Measurements from ENCODE around the gene NAPG.
A peak's percentile ranks its signal among the peaks of the same experiment; 100 is the strongest.

NAPG gene

DNA sequence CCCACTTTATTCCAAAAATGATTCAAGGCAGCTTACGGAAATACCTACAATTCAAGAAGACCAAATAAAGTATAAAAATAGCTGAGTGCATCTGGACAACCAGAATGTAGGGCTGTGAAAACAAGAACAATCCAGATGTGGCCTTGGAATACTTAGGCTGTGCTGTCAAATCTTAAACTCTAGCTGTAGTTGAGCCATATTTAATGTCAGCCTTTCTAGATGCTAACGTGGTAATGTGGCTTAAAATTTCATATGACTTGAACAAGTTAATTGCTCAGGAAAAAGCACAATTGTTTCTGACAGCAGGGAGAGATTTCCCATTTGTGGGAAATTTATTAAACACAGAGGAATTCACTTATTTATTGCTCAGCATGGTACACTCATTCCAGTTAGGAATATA, 14.6 kb upstream of the NAPG start:
- H3K4me1 ChIP-seq (ENCODE audit: control extremely low read depth in 1 of 4, control insufficient read depth in 4 of 4, insufficient read depth in 4 of 4, low read length in 3 of 4), result peaks cover 0 to 10% (median 4%) of the 10 kb centered on the region in 4 experiments
- peaks cover 0 to 13% (median 7%) of the 10 kb centered on the region in 5 experiments for H3K9me3 ChIP-seq (ENCODE audit: control extremely low read depth in 1 of 5, control insufficient read depth in 4 of 5, insufficient read depth in 2 of 5, low read depth in 1 of 5, low read length in 4 of 5)
- POLR2A ChIA-PET, result no interaction called here
- no peaks in the 10 kb centered on the region for H3K36me3 ChIP-seq (ENCODE audit: control insufficient read depth in 4 of 4, insufficient read depth in 4 of 4, low read length in 3 of 4)
- DNase-seq, result no peak
- CTCF ChIA-PET, result interaction anchor here (1.8 kb wide), 1 partner anchor 10 kb away, joined by 7 read pairs; no protein-coding TSS in a partner anchor
- H3K4me3 ChIP-seq (ENCODE audit: control insufficient read depth in 1 of 7, extremely low read depth in 1 of 7, insufficient read depth in 4 of 7, low read depth in 2 of 7, low read length in 6 of 7), result no peak overlapping the region
- H3K27me3 ChIP-seq (replicated peaks in 2 of 5; ENCODE audit: control insufficient read depth in 4 of 5, insufficient read depth in 5 of 5, low read length in 4 of 5), result no peaks in the 10 kb centered on the region
- H3K27ac ChIP-seq (ENCODE audit: insufficient read depth in 1 of 2, low read depth in 1 of 2, low read length in 2 of 2, poor library complexity in 1 of 2, severe bottlenecking in 2 of 2), result no peak overlapping the region
- WGBS (ENCODE audit: insufficient coverage), result 100% methylated on average over 1 of the region's 2 CpGs

GRCh38 chr18:10514082-10514481, 11.7 kb upstream of the NAPG start:
- peaks cover 0 to 16% (median 11%) of the 10 kb centered on the region in 4 experiments for H3K4me1 ChIP-seq (ENCODE audit: control extremely low read depth in 1 of 4, control insufficient read depth in 4 of 4, insufficient read depth in 4 of 4, low read length in 3 of 4)
- no peaks in the 10 kb centered on the region for H3K36me3 ChIP-seq (ENCODE audit: control insufficient read depth in 4 of 4, insufficient read depth in 4 of 4, low read length in 3 of 4)
- no peak overlapping the region for H3K4me3 ChIP-seq (ENCODE audit: control insufficient read depth in 1 of 7, extremely low read depth in 1 of 7, insufficient read depth in 4 of 7, low read depth in 2 of 7, low read length in 6 of 7)
- no peak overlapping the region for H3K27ac ChIP-seq (ENCODE audit: insufficient read depth in 1 of 2, low read depth in 1 of 2, low read length in 2 of 2, poor library complexity in 1 of 2, severe bottlenecking in 2 of 2)
- 100% methylated on average over 1 of the region's 3 CpGs for WGBS (ENCODE audit: insufficient coverage)
- ChIA-PET POLR2A (no interaction called here), CTCF (interaction anchor here (1.2 to 1.6 kb wide), 2 partner anchors 23 to 73 kb away, joined by 4 to 5 read pairs; no protein-coding TSS in a partner anchor)
- peaks cover 0 to 3% (median 0%) of the 10 kb centered on the region in 5 experiments for H3K9me3 ChIP-seq (ENCODE audit: control extremely low read depth in 1 of 5, control insufficient read depth in 4 of 5, insufficient read depth in 2 of 5, low read depth in 1 of 5, low read length in 4 of 5)
- no peaks in the 10 kb centered on the region for H3K27me3 ChIP-seq (replicated peaks in 2 of 5; ENCODE audit: control insufficient read depth in 4 of 5, insufficient read depth in 5 of 5, low read length in 4 of 5)
- no peak for DNase-seq

DNA sequence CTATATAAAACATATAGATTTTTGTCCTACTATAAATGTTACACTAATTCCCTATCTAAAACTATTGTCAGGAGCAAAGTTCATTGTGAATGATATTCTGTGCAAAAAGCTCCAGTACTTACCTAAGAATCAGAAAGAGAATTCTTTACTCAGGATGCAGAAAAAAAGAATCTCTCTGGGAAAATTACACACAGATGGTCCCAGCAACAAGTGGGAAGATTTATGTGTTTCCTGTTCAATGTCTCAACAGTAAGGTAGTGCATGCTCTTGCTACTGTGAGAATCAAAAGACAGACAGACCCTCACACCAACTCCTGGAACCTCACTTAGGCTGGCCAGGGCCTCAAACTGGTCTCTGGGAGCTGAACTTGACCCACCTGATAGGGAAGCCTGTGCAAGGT, 11.2 kb upstream of the NAPG start:
- no peak overlapping the region for H3K27ac ChIP-seq (ENCODE audit: insufficient read depth in 1 of 2, low read depth in 1 of 2, low read length in 2 of 2, poor library complexity in 1 of 2, severe bottlenecking in 2 of 2)
- no peaks in the 10 kb centered on the region for H3K36me3 ChIP-seq (ENCODE audit: control insufficient read depth in 4 of 4, insufficient read depth in 4 of 4, low read length in 3 of 4)
- H3K4me3 ChIP-seq (ENCODE audit: control insufficient read depth in 1 of 7, extremely low read depth in 1 of 7, insufficient read depth in 4 of 7, low read depth in 2 of 7, low read length in 6 of 7), result no peak overlapping the region
- no peak for DNase-seq
- no peaks in the 10 kb centered on the region for H3K27me3 ChIP-seq (replicated peaks in 2 of 5; ENCODE audit: control insufficient read depth in 4 of 5, insufficient read depth in 5 of 5, low read length in 4 of 5)
- H3K4me1 ChIP-seq (ENCODE audit: control extremely low read depth in 1 of 4, control insufficient read depth in 4 of 4, insufficient read depth in 4 of 4, low read length in 3 of 4), result peaks cover 0 to 20% (median 14%) of the 10 kb centered on the region in 4 experiments
- ChIA-PET POLR2A (no interaction called here), CTCF (interaction anchor here (1.2 to 1.8 kb wide), 4 partner anchors 24 to 543 kb away, joined by 4 to 6 read pairs (median 6); no protein-coding TSS in a partner anchor)
- H3K9me3 ChIP-seq (ENCODE audit: control extremely low read depth in 1 of 5, control insufficient read depth in 4 of 5, insufficient read depth in 2 of 5, low read depth in 1 of 5, low read length in 4 of 5), result peaks cover 0 to 3% (median 0%) of the 10 kb centered on the region in 5 experiments

DNA sequence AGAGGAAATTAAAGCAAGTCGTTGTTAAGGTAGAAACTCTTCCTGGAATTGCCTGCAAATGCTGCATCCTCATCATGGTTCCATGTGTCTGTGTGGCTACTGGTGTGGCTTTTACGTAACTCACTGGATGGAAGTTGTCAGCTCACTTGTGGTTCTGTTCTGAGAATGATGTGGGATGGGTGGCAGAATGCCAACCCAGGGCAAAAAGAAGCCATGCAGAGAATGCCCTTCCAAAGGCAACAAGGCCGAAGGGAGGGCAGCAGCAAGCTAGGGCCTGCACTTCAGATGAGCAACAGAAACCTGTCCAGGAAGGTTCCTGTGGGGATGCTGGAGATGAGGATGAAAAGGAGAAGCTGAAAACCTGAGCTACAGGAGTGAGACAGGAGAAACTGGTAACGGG, 10.4 kb upstream of the NAPG start:
- H3K27ac ChIP-seq (ENCODE audit: insufficient read depth in 1 of 2, low read depth in 1 of 2, low read length in 2 of 2, poor library complexity in 1 of 2, severe bottlenecking in 2 of 2), result no peak overlapping the region
- DNase-seq, result peak in 1 of 3 donors; percentile 25
- H3K4me1 ChIP-seq (ENCODE audit: control extremely low read depth in 1 of 4, control insufficient read depth in 4 of 4, insufficient read depth in 4 of 4, low read length in 3 of 4), result peaks cover 0 to 24% (median 15%) of the 10 kb centered on the region in 4 experiments
- 52% methylated on average over 3 of the region's 4 CpGs for WGBS (ENCODE audit: insufficient coverage)
- CTCF ChIA-PET, result interaction anchor here (1.6 to 2.5 kb wide), 5 partner anchors 10 to 544 kb away, joined by 4 to 7 read pairs (median 6); partner anchors contain the start of gene NAPG
- H3K27me3 ChIP-seq (replicated peaks in 2 of 5; ENCODE audit: control insufficient read depth in 4 of 5, insufficient read depth in 5 of 5, low read length in 4 of 5), result no peaks in the 10 kb centered on the region
- peaks cover 0 to 3% (median 0%) of the 10 kb centered on the region in 5 experiments for H3K9me3 ChIP-seq (ENCODE audit: control extremely low read depth in 1 of 5, control insufficient read depth in 4 of 5, insufficient read depth in 2 of 5, low read depth in 1 of 5, low read length in 4 of 5)
- POLR2A ChIA-PET, result no interaction called here
- no peak overlapping the region for H3K4me3 ChIP-seq (ENCODE audit: control insufficient read depth in 1 of 7, extremely low read depth in 1 of 7, insufficient read depth in 4 of 7, low read depth in 2 of 7, low read length in 6 of 7)
- H3K36me3 ChIP-seq (ENCODE audit: control insufficient read depth in 4 of 4, insufficient read depth in 4 of 4, low read length in 3 of 4), result no peaks in the 10 kb centered on the region

DNA sequence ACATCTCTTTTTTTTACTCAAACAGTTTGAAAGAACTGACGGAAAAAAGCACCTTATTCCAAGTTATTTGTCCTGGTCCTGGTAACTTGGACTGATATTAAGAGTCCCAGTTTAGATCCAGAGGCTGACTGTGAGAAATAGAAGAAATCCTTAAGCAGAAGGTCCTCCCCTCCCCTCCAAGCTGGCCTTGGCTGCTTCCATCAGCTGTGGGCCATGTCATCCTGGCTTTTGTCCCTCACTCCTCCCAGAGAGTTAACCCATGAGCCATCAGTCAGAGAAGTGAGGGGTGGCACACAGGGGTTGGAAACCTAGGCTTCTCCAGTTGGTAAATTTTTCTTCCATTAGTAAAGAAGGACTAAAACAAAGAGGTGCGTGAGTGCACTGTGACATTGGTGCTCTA, 9.7 kb upstream of the NAPG start:
- Histone ChIP-seq H3K9me3 (ENCODE audit: control extremely low read depth in 1 of 5, control insufficient read depth in 4 of 5, insufficient read depth in 2 of 5, low read depth in 1 of 5, low read length in 4 of 5) (peaks cover 0 to 3% (median 0%) of the 10 kb centered on the region in 5 experiments), H3K4me1 (ENCODE audit: control extremely low read depth in 1 of 4, control insufficient read depth in 4 of 4, insufficient read depth in 4 of 4, low read length in 3 of 4) (peaks cover 0 to 24% (median 15%) of the 10 kb centered on the region in 4 experiments), H3K27me3 (replicated peaks in 2 of 5; ENCODE audit: control insufficient read depth in 4 of 5, insufficient read depth in 5 of 5, low read length in 4 of 5) (no peaks in the 10 kb centered on the region), H3K27ac (ENCODE audit: insufficient read depth in 1 of 2, low read depth in 1 of 2, low read length in 2 of 2, poor library complexity in 1 of 2, severe bottlenecking in 2 of 2) (no peak overlapping the region), H3K36me3 (ENCODE audit: control insufficient read depth in 4 of 4, insufficient read depth in 4 of 4, low read length in 3 of 4) (no peaks in the 10 kb centered on the region), H3K4me3 (ENCODE audit: control insufficient read depth in 1 of 7, extremely low read depth in 1 of 7, insufficient read depth in 4 of 7, low read depth in 2 of 7, low read length in 6 of 7) (no peak overlapping the region)
- 100% methylated on average over 2 of the region's 2 CpGs for WGBS (ENCODE audit: insufficient coverage)
- DNase-seq, result no peak
- POLR2A ChIA-PET, result no interaction called here
- CTCF ChIA-PET, result interaction anchor here (1.7 to 2.5 kb wide), 4 partner anchors 9 to 544 kb away, joined by 4 to 7 read pairs (median 6); partner anchors contain the start of gene NAPG

DNA sequence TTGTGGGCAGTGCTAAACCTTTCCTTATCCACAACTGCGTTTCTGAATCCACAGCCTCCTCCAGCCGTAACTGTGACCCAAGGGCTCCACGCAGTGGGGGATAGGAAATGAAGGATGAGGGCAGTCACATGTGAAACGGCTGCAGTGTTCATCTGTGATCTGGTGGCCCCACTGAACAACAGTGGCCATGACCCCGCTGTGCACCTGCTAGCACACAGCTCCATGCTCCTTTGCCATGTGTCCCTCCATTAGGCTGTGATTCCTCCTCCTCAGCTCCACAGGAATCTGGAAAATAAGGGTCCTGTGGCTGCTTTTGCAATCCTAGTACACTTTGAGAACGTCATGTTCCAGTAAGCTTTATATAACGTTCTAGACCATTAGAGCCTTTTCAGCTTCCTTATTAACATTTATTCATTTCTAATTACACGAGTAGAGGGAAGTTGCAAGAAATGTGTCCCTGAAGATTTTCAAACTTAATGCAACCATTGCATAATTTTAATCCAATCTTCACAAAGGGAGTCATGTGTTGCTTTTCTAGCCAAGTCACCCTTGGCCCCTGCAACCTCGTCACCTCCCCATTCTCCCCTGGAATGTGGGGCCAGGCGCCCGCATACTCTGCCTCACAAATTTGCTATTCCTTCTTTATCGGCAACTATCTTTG, 7.1 kb upstream of the NAPG start:
- DNase-seq, result peak; percentile 31 to 49 (median 46)
- ChIA-PET CTCF (interaction anchor here (0.6 to 4.6 kb wide), 24 partner anchors 8 to 647 kb away, joined by 3 to 113 read pairs (median 4); no protein-coding TSS in a partner anchor), POLR2A (no interaction called here)
- Histone ChIP-seq H3K9me3 (ENCODE audit: control extremely low read depth in 1 of 5, control insufficient read depth in 4 of 5, insufficient read depth in 2 of 5, low read depth in 1 of 5, low read length in 4 of 5) (peaks cover 0 to 3% (median 0%) of the 10 kb centered on the region in 5 experiments), H3K27ac (ENCODE audit: insufficient read depth in 1 of 2, low read depth in 1 of 2, low read length in 2 of 2, poor library complexity in 1 of 2, severe bottlenecking in 2 of 2) (no peak overlapping the region), H3K27me3 (replicated peaks in 2 of 5; ENCODE audit: control insufficient read depth in 4 of 5, insufficient read depth in 5 of 5, low read length in 4 of 5) (no peaks in the 10 kb centered on the region), H3K4me1 (ENCODE audit: control extremely low read depth in 1 of 4, control insufficient read depth in 4 of 4, insufficient read depth in 4 of 4, low read length in 3 of 4) (peaks cover 0 to 24% (median 15%) of the 10 kb centered on the region in 4 experiments), H3K4me3 (ENCODE audit: control insufficient read depth in 1 of 7, extremely low read depth in 1 of 7, insufficient read depth in 4 of 7, low read depth in 2 of 7, low read length in 6 of 7) (no peak overlapping the region), H3K36me3 (ENCODE audit: control insufficient read depth in 4 of 4, insufficient read depth in 4 of 4, low read length in 3 of 4) (no peaks in the 10 kb centered on the region)
- 31% methylated on average over 8 of the region's 12 CpGs for WGBS (ENCODE audit: insufficient coverage)

GRCh38 chr18:10519366-10519765, 6.5 kb upstream of the NAPG start:
- no peak overlapping the region for H3K27ac ChIP-seq (ENCODE audit: insufficient read depth in 1 of 2, low read depth in 1 of 2, low read length in 2 of 2, poor library complexity in 1 of 2, severe bottlenecking in 2 of 2)
- H3K27me3 ChIP-seq (replicated peaks in 2 of 5; ENCODE audit: control insufficient read depth in 4 of 5, insufficient read depth in 5 of 5, low read length in 4 of 5), result no peaks in the 10 kb centered on the region
- no peaks in the 10 kb centered on the region for H3K36me3 ChIP-seq (ENCODE audit: control insufficient read depth in 4 of 4, insufficient read depth in 4 of 4, low read length in 3 of 4)
- ChIA-PET POLR2A (no interaction called here), CTCF (interaction anchor here (0.7 to 4.6 kb wide), 19 partner anchors 10 to 569 kb away, joined by 3 to 113 read pairs (median 3); no protein-coding TSS in a partner anchor)
- no peak for DNase-seq
- no peak overlapping the region for H3K4me3 ChIP-seq (ENCODE audit: control insufficient read depth in 1 of 7, extremely low read depth in 1 of 7, insufficient read depth in 4 of 7, low read depth in 2 of 7, low read length in 6 of 7)
- H3K9me3 ChIP-seq (ENCODE audit: control extremely low read depth in 1 of 5, control insufficient read depth in 4 of 5, insufficient read depth in 2 of 5, low read depth in 1 of 5, low read length in 4 of 5), result peaks cover 0 to 3% (median 0%) of the 10 kb centered on the region in 5 experiments
- H3K4me1 ChIP-seq (ENCODE audit: control extremely low read depth in 1 of 4, control insufficient read depth in 4 of 4, insufficient read depth in 4 of 4, low read length in 3 of 4), result peaks cover 0 to 24% (median 15%) of the 10 kb centered on the region in 4 experiments
- no CpG with 5 or more reads among the region's 2 CpGs for WGBS (ENCODE audit: insufficient coverage)
